A673 (cell line): ENCODE measurements around the gene MAG. TPM values are rescaled to one million over a fixed set of nuclear protein-coding genes. Genes with fewer than 3 reads are reported as not detected.

Experiments
- BruUV-seq: library from RNA; stranded (reverse); fragments of 400-500 nt; replicated peaks from 2 replicates; lab custom pipeline; 2021; lab: Mats Ljungman, UMichigan
- CTCF ChIA-PET: fragments of 300-600 bp; sonication (Branson Sonifier 250); formaldehyde crosslinking; loops from one replicate; lab custom pipeline; 2022; ENCODE audit warnings: antibody characterized with exemption; lab: Charles Lee
- POLR2A ChIA-PET: fragments of 300-600 bp; sonication (Branson Sonifier 250); formaldehyde crosslinking; loops from one replicate; lab custom pipeline; 2022; ENCODE audit warnings: antibody characterized with exemption; ENCODE audit not compliant: low non-redundant PET; lab: Charles Lee
- DNase-seq: peaks from one replicate; pipeline ENCODE4 v3.0.0-alpha.2; 2015; ENCODE audit warnings: low spot score
- H3K27ac ChIP-seq: fragments of 200-600 bp; sonication (generic); 2 replicates; pipeline ENCODE4 v1.5.1; 2016; ENCODE audit warnings: mixed run types, low read depth, mild to moderate bottlenecking, mixed read lengths, antibody characterized with exemption, low read length; ENCODE audit not compliant: poor library complexity, severe bottlenecking
- H3K27me3 ChIP-seq: fragments of 200-600 bp; sonication (generic); replicated peaks from 2 replicates; pipeline ENCODE4 v1.6.1; 2017; ENCODE audit warnings: mixed run types, low read depth, mild to moderate bottlenecking, mixed read lengths, antibody characterized with exemption, low read length; ENCODE audit not compliant: insufficient read depth, poor library complexity
- H3K36me3 ChIP-seq: fragments of 200-600 bp; sonication (generic); 2 replicates; pipeline ENCODE4 v1.6.1; 2016; ENCODE audit warnings: mixed run types, mild to moderate bottlenecking, mixed read lengths, antibody characterized with exemption, low read length; ENCODE audit not compliant: insufficient read depth, poor library complexity, severe bottlenecking
- H3K4me1 ChIP-seq: fragments of 200-600 bp; sonication (generic); 2 replicates; pipeline ENCODE4 v1.6.1; 2017; ENCODE audit warnings: mixed run types, mild to moderate bottlenecking, mixed read lengths, antibody characterized with exemption, low read length; ENCODE audit not compliant: insufficient read depth, poor library complexity, severe bottlenecking
- H3K4me3 ChIP-seq: fragments of 200-600 bp; sonication (generic); 2 replicates; pipeline ENCODE4 v1.5.1; 2016; ENCODE audit warnings: low read depth, mixed run types, mild to moderate bottlenecking, mixed read lengths, low read length; ENCODE audit not compliant: poor library complexity, severe bottlenecking
- H3K9me3 ChIP-seq: fragments of 200-600 bp; sonication (generic); 2 replicates; pipeline ENCODE4 v1.6.1; 2016; ENCODE audit warnings: mixed run types, low read depth, mild to moderate bottlenecking, mixed read lengths, antibody characterized with exemption, low read length; ENCODE audit not compliant: poor library complexity, severe bottlenecking
- CTCF ChIP-seq: fragments of 300-800, 200-600 bp; sonication (generic); conservative IDR thresholded peaks from 2 replicates; pipeline ENCODE4 v1.5.1; 2017; ENCODE audit warnings: low read depth, mild to moderate bottlenecking, antibody characterized with exemption, low read length, moderate library complexity, mixed read lengths
- EZH2 ChIP-seq: fragments of 200-600 bp; sonication (generic); IDR thresholded peaks from 2 replicates; pipeline ENCODE4 v1.6.1; 2017; ENCODE audit warnings: borderline replicate concordance, low read depth, mild to moderate bottlenecking, mixed read lengths, antibody characterized with exemption, low read length; ENCODE audit not compliant: poor library complexity, severe bottlenecking
- intact Hi-C: fragments of 100-400 bp; cut with micrococcal nuclease; formaldehyde crosslinking; loops from one replicate; pipeline ENCODE4 v1.10.0; 2022; ENCODE audit not compliant: unreplicated experiment
- total RNA-seq: library from RNA; stranded (reverse); gene quantifications from 2 replicates; pipeline ENCODE4 v1.2.3, GENCODE V29; 2021

MAG gene
- total RNA-seq, 1 experiment from 2014 or later, result not detected

DNA sequence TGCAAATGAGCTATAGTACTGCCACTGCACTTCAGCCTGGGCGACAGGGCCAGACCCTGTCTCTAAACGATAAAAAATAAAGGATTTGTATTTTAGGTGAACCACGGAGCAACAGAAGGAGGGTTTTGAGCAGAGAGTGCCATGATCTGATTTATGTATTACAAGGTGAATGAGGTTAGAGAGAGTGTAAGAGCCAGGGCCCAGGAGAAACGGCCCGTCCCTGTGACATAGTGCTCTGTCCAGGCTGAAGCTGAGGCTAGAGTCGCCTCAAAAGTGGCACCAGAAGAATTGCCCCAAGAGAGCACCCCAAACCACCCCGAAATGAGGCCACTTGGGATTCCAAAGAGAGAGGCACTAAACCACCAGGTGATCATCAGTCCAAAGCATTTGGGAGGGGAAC lies 16.9 kb downstream of the MAG start:
- no peaks in the 10 kb centered on the region for H3K27me3 ChIP-seq
- H3K27ac ChIP-seq, result no peak overlapping the region
- no peak for DNase-seq
- no peaks in the 10 kb centered on the region for H3K4me1 ChIP-seq
- no TSS peak for BruUV-seq
- no peaks in the 10 kb centered on the region for H3K9me3 ChIP-seq
- TF ChIP-seq CTCF, result no peak
- TF ChIP-seq EZH2, result no peak
- H3K4me3 ChIP-seq, result no peak overlapping the region
- POLR2A ChIA-PET, result no interaction called here
- H3K36me3 ChIP-seq, result no peaks in the 10 kb centered on the region
- intact Hi-C loops, result no loop called here
- CTCF ChIA-PET, result interaction anchor here (0.7 kb wide), 1 partner anchor 248 kb away, joined by 3 read pairs; no protein-coding TSS in a partner anchor

- no peak overlapping the region for H3K27ac ChIP-seq
- H3K9me3 ChIP-seq, result no peaks in the 10 kb centered on the region
- CTCF ChIA-PET, result interaction anchor here (0.7 kb wide), 1 partner anchor 247 kb away, joined by 3 read pairs; no protein-coding TSS in a partner anchor
- H3K4me3 ChIP-seq, result no peak overlapping the region
- no peaks in the 10 kb centered on the region for H3K27me3 ChIP-seq
- no peaks in the 10 kb centered on the region for H3K4me1 ChIP-seq
- no peak for DNase-seq
- H3K36me3 ChIP-seq, result no peaks in the 10 kb centered on the region
- no peak for TF ChIP-seq CTCF
- no peak for TF ChIP-seq EZH2
- POLR2A ChIA-PET, result no interaction called here
- intact Hi-C loops, result no loop called here
- no TSS peak for BruUV-seq
Measured at GRCh38 chr19:35309481-35310279, 17.7 kb downstream of the MAG start.

DNA sequence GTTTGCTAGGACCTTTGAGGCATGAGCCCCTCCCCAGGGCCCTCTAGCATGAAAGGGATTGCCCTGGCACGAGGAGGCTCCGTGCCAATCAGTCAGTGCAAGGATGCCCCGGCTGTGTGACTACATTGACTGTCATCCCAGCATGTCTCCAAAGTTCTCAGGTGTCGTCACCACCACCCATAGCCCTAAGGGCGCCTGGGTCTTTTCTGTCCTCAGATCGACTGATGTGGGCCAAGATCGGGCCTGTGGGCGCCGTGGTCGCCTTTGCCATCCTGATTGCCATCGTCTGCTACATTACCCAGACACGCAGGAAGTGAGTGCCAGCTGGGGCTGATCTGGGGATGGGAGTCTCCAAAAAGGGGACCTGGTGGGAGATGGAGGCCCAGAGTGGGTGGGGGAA lies 18.4 kb downstream of the MAG start:
- Histone ChIP-seq H3K36me3 (no peaks in the 10 kb centered on the region), H3K27me3 (no peaks in the 10 kb centered on the region), H3K9me3 (no peaks in the 10 kb centered on the region), H3K4me3 (no peak overlapping the region), H3K27ac (no peak overlapping the region), H3K4me1 (no peaks in the 10 kb centered on the region)
- BruUV-seq, result no TSS peak
- intact Hi-C loops, result no loop called here
- TF ChIP-seq CTCF (no peak), EZH2 (no peak)
- DNase-seq, result no peak
- POLR2A ChIA-PET, result no interaction called here
- CTCF ChIA-PET, result no interaction called here
